ENCODE data around the gene CASQ2. TPM values are rescaled to one million over a fixed set of nuclear protein-coding genes. Genes with fewer than 3 reads are reported as not detected.
"Not testable (repeated sequence)": the region's sequence is repeated elsewhere in the genome, so short reads cannot be mapped to it uniquely, and the experiment has no call there.

Gene CASQ2
- total RNA-seq, 1 donor from 2014 or later = 1.5 TPM

GRCh38 chr1:115781343-115781742 lies 12.8 kb upstream of the CASQ2 start:
- no peak for DNase-seq (ENCODE audit: low spot score)

DNA sequence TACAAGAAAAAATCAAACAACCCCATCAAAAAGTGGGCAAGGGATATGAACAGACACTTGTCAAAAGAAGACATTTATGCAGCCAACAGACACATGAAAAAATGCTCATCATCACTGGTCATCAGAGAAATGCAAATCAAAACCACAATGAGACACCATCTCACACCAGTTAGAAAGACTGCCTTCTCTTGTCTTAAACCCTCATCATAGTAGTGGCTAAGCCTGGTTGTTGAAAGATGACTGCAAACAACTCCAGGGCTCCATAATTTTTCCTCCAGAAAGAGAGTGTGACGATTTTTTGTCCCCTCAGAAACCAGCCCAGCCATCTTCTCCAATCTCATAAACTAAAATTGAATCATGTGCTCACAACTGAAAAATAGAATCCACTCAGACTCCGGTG lies 12.1 kb upstream of the CASQ2 start:
- not testable (repeated sequence) for DNase-seq (ENCODE audit: low spot score)

GRCh38 chr1:115779075-115779474 lies 10.6 kb upstream of the CASQ2 start:
- not testable (repeated sequence) for DNase-seq (ENCODE audit: low spot score)

DNA sequence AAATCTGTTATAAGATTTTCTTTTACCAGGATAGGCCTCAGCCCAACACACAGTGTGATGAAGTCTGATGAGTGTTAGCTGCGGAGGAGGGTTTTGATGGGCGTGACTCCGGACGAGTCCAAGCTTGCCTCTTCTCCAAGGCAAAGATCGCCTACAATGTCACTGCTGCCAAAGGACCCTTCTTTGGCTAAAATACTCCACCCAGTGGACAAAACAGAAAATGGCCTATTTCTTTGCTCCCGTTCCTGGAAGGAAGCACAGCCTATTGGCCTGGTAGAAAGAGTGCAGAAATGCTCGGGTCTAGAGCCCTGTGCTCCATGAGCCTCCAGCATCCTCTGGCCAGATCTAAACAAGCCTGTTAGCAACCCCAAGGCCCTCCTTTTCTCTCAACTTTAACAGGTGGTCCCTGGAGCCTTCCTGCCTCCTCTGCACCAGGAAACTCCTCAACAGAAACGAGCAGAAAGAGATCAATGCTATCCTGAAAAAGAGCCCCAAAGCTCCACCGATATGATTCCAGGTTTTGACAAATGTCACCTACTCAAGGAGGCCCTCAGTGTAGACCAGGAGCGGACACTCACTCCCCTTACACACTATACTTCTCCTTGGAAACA lies 3.4 kb upstream of the CASQ2 start:
- DNase-seq (ENCODE audit: low spot score) = no peak

DNA sequence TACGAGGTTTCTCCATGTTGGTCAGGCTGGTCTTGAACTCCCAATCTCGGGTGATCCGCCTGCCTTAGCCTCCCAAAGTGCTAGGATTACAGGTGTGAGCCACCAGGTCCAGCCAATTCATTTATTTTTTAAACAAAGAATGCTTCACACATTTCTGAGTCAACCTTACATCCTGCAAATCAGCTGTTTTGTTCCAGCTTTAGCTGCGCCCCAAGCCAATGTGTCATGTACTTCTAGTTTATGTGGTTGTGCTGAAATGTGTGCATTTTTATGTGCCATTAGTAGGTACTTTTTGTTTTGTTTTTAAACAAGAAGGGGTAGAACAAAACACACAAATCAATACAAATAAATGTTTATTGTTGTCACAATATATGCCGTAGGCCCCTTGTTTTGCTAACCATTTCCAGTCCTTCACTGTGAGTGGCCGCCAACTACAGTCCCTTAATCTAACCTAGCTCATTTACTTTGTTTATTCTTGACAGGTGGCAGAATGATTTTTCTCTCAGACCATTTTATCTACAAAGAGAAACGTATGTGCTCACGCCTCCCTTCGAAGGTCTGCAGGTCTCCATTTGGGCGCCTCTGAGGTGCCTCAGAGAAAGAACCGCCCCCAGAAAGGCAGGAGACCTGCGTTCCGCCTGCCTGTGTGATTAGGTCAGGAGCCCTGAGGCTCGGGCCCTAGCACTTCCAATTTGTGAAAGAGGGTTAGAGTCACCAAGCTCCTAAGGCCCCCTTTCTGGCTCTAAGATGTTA lies 2.8 kb upstream of the CASQ2 start:
- no peak for DNase-seq (ENCODE audit: low spot score)

DNA sequence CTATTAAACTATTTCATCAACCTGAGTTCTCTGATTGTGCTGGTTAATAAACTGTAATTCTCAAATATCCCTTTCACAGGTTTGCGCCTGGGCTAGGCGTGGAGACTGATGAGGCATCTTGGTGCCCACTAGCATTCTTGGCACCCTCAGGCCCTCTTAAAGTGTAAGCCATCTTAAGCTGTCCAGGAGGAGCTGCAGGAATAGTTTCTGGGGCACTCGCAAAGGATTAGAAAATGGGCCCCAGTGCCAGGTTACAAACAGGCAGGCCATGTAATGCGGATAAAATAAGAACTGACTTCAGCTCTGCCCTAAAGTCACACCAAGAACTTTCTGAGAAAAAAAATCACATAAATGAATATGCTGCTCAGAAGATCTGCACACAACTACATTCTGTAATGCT lies 1.1 kb downstream of the CASQ2 start:
- no peak for DNase-seq (ENCODE audit: low spot score)

GRCh38 chr1:115765091-115765490 lies 3.4 kb downstream of the CASQ2 start:
- DNase-seq (ENCODE audit: low spot score) = no peak

- no peak for DNase-seq (ENCODE audit: low spot score)
These were observed 4.0 kb downstream of the CASQ2 start for GRCh38 chr1:115764541-115764940.

DNA sequence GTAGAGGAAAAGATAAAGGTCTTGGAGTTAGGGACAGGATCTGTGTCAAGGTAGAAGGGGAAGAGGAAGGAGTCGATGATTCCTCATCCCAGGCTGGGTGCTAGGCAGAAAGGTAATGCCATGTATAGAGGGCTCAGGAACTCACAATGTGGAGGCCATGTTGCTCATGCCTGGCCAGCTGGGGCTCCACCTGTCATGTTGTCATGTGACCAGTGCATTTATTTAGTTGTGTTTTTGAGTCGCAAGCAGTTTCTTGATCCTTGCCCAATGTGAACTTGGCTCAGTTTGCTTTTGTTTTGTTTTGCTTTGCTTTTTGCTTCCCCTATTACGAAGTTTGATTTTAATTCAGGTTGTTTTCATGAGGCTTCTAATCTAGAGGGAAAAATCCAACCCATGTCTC lies 5.7 kb downstream of the CASQ2 start:
- no peak for DNase-seq (ENCODE audit: low spot score)

DNA sequence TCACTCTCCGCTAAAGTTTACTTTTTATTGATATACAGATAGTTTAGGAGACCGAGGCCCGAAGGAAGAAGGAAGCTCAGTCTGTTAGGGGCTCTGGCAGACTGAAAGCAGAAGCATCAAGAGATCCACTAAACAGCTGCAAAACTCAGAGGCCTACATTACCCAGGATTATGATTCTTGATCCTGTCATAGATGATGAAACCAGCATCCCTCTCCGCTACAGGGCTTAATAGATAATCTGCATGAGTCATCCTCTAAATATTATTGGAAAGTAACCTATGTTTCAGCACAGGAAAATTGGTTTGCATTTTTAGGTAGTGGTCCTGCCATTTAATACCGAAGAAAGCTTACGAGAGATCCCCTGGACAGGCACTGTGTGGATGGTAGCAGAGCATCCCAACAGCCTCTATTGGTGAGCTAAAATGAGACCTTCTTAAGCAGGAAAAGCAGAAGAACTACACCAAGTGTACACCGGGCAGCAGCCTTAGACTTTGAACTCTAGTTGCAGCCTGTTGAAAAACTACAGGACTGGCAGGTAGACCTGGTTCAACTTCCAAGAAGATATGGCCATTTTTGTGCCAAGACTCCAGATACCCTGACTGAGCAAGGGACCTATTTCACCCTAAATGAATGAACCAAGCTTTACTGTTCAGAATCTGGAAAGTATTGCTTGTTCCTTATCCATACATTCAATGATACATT lies 6.8 kb downstream of the CASQ2 start:
- DNase-seq (ENCODE audit: low spot score) = no peak

DNA sequence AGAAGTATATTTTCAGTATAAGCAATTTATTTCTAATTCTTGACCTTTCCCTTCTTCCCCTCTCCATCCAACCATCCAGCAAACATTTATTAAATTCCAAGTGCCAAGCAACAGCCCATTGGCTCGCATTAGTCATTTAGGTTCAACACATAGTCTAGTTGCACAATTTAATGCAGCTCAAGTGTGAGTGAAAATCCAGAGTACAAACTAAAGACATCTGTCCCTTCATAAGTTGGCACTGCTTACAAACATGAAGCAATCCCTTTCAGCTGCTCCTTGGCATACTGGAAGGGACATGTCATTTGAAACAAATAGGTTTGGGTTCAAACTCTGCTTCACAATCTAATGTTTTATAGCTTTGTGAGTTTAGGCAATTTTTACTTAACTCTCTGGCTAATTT lies 10.7 kb downstream of the CASQ2 start:
- DNase-seq (ENCODE audit: low spot score) = no peak

- no peak for DNase-seq (ENCODE audit: low spot score)
These were observed 11.2 kb downstream of the CASQ2 start for GRCh38 chr1:115757326-115757725.

DNA sequence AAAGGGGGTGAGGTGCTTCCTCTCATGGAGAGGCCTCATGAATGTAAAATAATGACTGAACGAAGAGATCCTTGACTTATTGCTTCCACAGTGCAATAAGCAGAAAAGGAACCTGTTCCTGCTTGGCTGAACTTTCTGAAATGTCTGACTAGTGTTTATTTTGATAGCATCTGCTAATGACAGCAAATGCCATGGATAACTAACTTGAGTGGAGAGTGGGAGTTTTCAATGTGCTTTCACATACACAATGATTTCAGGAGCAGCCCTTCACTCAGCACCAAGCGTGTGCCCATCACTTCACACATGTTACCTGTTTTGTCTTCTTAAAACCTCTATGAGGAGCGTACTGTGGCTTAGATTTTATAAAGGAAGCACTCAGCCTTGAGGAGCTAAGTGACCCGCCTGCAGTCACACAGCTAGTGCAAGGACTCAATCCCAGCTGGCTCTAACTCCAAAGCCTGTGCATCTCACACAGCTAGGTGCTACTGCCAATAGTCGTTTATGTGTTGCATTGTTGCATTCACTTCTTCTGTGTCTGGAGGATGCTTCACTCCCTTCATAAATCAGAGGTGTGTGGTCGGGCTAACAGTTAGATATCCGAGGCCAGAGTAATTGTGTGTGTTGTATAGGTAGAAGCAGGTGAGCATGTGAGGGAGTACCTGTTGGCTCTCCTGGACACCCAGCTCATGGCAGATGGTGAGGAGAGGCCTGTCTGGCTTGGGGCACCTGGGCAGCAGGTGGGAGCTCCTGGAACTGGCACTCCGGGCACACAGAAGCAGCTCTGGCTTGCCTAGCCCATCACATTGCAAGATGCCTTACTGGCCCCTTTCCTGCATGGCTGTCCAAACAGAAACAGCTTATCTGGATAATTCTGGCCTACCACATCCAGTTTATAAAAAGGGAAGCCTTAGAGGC lies 12.8 kb downstream of the CASQ2 start:
- no peak for DNase-seq (ENCODE audit: low spot score)

GRCh38 chr1:115753830-115754229 lies 14.7 kb downstream of the CASQ2 start:
- DNase-seq (ENCODE audit: low spot score) = no peak

- DNase-seq (ENCODE audit: low spot score) = no peak
These were observed 15.2 kb downstream of the CASQ2 start for GRCh38 chr1:115753361-115753760.

DNA sequence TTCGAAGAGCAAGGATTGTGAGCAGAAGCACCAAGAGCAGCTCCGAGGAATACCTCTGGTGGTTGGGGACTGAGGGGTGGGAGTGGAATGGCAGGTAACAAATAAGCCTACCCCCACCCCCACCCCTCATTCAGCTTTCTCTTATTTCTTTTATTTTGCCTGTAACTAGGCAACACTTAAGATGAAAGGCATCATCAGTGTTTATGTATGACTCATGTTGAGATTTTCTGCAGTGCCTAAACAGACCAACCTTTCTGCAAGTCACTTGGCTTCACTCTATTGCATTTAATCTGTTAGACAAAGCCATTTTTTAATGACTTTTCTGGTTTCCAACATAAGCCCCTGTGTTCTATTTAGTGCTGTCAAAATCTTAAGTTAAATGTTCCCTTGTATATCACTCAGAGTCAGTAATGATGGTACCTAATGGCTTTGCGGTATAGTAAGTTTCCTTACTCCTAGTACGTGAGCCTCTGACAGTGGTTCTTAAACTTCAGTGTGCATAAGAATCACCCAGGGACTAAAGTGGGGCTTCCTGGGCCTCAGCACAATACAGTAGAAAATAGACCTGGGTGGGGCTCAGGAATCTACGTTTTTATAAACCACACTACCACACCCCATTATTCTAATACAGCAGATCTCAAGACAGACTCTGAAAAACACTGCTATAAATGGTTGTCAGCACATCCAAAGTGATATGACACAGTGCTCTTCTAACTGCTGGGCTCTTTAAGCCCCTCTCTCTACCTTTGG lies 19.9 kb downstream of the CASQ2 start:
- DNase-seq (ENCODE audit: low spot score) = no peak

- DNase-seq (ENCODE audit: low spot score) = no peak
These were observed 22.4 kb downstream of the CASQ2 start for GRCh38 chr1:115746021-115746690.

GRCh38 chr1:115744646-115745275 lies 23.8 kb downstream of the CASQ2 start:
- no peak for DNase-seq (ENCODE audit: low spot score)

- DNase-seq (ENCODE audit: low spot score) = no peak
These were observed 27.7 kb downstream of the CASQ2 start for GRCh38 chr1:115740811-115741210.

DNA sequence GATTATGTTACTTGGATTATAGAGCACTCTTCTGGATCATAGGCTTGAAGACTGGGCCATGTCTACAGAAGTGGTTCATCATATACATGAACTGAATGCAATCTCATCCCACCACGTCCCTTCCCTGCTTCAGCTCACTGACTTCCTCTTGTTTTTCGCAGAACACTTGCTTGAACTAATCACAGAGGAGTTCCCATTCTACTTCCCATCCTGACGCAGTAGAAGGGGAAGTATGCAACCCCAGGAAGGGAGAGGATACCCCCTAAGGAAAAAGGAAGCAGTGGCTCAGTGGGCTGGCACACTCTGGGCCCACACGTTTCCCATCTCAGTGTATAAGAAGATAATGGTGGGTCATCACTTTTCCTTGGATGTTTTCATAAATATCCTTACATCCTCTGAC lies 36.2 kb downstream of the CASQ2 start:
- no peak for DNase-seq (ENCODE audit: low spot score)

Measured in mesenteric fat pad (tissue), 1 donor.